Hepatocyte (in vitro differentiated cells): ENCODE measurements around the gene MDP1.

ENCODE experiments used
- EZH2phosphoT487 ChIP-seq: fragments of 200-600 bp; sonication (generic); IDR thresholded peaks from one replicate; pipeline ENCODE4 v1.6.1; 2018; ENCODE audit warnings: antibody characterized with exemption, mild to moderate bottlenecking, low read depth, moderate library complexity; ENCODE audit not compliant: unreplicated experiment, severe bottlenecking
- TF ChIP-seq, protein P1 (sequence below): fragments of 200-600 bp; sonication (generic); IDR thresholded peaks from 2 replicates; pipeline ENCODE4 v1.5.1; 2016; ENCODE audit warnings: antibody characterized with exemption, mild to moderate bottlenecking; ENCODE audit not compliant: poor library complexity

DNA sequence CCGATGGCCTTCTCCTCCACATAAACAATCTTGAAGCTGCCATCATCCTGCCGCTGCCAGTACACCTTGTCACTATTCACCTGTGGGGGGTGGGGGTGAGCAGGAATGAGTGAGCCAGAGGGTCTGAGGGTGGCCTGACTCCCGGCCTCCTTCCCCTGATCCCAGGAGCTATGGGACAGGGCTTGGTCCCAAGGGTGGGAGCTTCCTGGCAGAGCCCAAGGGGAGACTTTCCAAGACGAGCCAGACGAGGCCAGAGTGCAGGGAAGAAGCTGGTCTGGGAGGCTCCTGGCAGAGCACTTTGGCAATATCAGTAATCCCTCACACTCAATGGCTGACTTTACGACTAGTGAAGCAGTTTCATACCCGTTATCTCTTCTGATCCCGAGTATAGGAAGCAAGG is 39.6 kb upstream of the MDP1 start:
- TF ChIP-seq, protein P1, sequence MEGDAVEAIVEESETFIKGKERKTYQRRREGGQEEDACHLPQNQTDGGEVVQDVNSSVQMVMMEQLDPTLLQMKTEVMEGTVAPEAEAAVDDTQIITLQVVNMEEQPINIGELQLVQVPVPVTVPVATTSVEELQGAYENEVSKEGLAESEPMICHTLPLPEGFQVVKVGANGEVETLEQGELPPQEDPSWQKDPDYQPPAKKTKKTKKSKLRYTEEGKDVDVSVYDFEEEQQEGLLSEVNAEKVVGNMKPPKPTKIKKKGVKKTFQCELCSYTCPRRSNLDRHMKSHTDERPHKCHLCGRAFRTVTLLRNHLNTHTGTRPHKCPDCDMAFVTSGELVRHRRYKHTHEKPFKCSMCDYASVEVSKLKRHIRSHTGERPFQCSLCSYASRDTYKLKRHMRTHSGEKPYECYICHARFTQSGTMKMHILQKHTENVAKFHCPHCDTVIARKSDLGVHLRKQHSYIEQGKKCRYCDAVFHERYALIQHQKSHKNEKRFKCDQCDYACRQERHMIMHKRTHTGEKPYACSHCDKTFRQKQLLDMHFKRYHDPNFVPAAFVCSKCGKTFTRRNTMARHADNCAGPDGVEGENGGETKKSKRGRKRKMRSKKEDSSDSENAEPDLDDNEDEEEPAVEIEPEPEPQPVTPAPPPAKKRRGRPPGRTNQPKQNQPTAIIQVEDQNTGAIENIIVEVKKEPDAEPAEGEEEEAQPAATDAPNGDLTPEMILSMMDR: no peak
- TF ChIP-seq EZH2phosphoT487: no peak
